Sigmoid colon (tissue), 4 donors: ENCODE results near the gene OSBPL5.

Experiments used
- EP300 ChIP-seq, 4 donors: sonication (generic); formaldehyde crosslinking; IDR thresholded peaks; one replicate each; pipeline ENCODE4 v1.6.1; 2017; ENCODE audit warnings: antibody characterized with exemption in 4 of 4
- POLR2A ChIP-seq, 2 donors: fragments of 450-650 bp; IDR thresholded peaks; one replicate each; pipeline ENCODE4 v1.6.1; 2016; ENCODE audit warnings: antibody characterized with exemption in 2 of 2, mild to moderate bottlenecking in 2 of 2, moderate library complexity in 2 of 2
- POLR2AphosphoS5 ChIP-seq, 4 donors: sonication (generic); formaldehyde crosslinking; IDR thresholded peaks; one replicate each; pipeline ENCODE4 v1.6.1; 2017; ENCODE audit warnings: antibody characterized with exemption in 4 of 4
- TF ChIP-seq, protein P1 (sequence below), 4 experiments: fragments of 450-650 bp in 3 of 4; fragments of 200-600 bp in 1 of 4; IDR thresholded peaks; one replicate each; pipeline ENCODE4 v1.5.1; 2016 to 2019; ENCODE audit warnings: antibody characterized with exemption in 4 of 4, mild to moderate bottlenecking in 3 of 4, moderate library complexity in 2 of 4

DNA sequence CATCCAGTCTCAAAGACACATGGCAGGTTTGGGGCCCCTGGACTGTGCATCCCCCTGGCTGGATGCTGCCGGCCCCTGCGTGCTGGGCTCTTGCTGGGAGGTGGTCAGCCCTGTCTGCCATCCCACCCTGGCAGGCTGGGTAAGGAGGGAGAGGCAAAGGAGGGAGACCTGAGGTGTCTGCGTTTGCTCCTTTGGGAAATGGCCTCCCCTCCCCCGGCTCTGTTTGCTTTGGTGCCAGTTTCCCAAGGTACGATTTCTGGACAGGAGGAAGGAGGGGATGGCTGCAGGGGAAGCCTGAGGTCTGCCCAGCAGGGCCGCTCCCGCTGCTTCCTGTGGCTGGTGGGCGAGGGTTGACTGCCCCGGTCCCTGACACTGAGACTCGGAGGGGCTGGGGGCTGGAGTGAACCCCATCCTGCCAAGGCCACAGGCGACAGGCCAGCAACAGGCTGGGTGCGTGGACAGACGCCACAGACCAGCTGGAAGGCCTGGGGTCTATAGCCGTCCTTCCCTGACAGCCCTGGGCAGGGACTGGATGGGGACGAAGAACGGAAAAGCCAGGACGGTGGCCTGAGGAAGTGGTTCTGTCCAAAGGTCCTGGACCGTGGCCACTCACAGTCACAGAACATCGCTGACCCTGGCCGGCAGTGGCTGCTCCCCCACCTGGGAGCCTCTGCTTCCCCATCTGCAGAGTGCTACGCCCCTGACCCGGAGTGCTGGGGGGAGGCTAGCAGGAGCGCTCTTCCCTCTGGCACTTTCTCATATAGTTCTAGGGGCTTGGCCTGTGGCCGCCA, 38.0 kb downstream of the OSBPL5 start:
- TF ChIP-seq, protein P1, sequence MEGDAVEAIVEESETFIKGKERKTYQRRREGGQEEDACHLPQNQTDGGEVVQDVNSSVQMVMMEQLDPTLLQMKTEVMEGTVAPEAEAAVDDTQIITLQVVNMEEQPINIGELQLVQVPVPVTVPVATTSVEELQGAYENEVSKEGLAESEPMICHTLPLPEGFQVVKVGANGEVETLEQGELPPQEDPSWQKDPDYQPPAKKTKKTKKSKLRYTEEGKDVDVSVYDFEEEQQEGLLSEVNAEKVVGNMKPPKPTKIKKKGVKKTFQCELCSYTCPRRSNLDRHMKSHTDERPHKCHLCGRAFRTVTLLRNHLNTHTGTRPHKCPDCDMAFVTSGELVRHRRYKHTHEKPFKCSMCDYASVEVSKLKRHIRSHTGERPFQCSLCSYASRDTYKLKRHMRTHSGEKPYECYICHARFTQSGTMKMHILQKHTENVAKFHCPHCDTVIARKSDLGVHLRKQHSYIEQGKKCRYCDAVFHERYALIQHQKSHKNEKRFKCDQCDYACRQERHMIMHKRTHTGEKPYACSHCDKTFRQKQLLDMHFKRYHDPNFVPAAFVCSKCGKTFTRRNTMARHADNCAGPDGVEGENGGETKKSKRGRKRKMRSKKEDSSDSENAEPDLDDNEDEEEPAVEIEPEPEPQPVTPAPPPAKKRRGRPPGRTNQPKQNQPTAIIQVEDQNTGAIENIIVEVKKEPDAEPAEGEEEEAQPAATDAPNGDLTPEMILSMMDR (IDR thresholded peaks at IDR 0.05), result no peak
- TF ChIP-seq POLR2AphosphoS5 (IDR thresholded peaks at IDR 0.05) (no peak), EP300 (IDR thresholded peaks at IDR 0.05) (no peak), POLR2A (IDR thresholded peaks at IDR 0.05) (no peak)
